Activated CD8-positive, alpha-beta T cell treated with anti-CD3 and anti-CD28 coated beads, Interleukin-2, amount 10 ng/mL, durations not matched to agents 7 days and 5 days (primary cell): ENCODE data around the gene NDST4. TPM values are rescaled to one million over a fixed set of nuclear protein-coding genes. Genes with fewer than 3 reads are reported as not detected.

ENCODE experiments used
- ATAC-seq: fragments of 150-1000 bp; cut with Tn5 transposase; one replicate; pipeline ENCODE4 v1.10.0; 2021; ENCODE audit warnings: moderate library complexity
- CTCF ChIA-PET: fragments of 350-600 bp; sonication (Branson Sonifier 250); formaldehyde crosslinking; loops from one replicate; lab custom pipeline; 2021; ENCODE audit warnings: antibody characterized with exemption; lab: Charles Lee
- POLR2A ChIA-PET: fragments of 350-600 bp; sonication (Branson Sonifier 250); formaldehyde crosslinking; loops from one replicate; lab custom pipeline; 2021; ENCODE audit warnings: antibody characterized with exemption; lab: Charles Lee
- DNase-seq: peaks from one replicate; pipeline ENCODE4 v3.0.0-alpha.2; 2020
- H3K27ac Mint-ChIP-seq: one replicate; pipeline ENCODE4 v1.8.0; 2021; ENCODE audit warnings: mild to moderate bottlenecking, mixed read lengths
- H3K27me3 Mint-ChIP-seq: one replicate; pipeline ENCODE4 v1.8.0; 2021; ENCODE audit warnings: low read depth, mixed read lengths
- H3K36me3 Mint-ChIP-seq: one replicate; pipeline ENCODE4 v1.8.0; 2021; ENCODE audit warnings: low read depth, mixed read lengths
- H3K4me1 Mint-ChIP-seq: one replicate; pipeline ENCODE4 v1.8.0; 2021; ENCODE audit warnings: low read depth, mixed read lengths
- H3K4me3 Mint-ChIP-seq: one replicate; pipeline ENCODE4 v1.8.0; 2021; ENCODE audit warnings: mild to moderate bottlenecking, mixed read lengths
- H3K9me3 Mint-ChIP-seq: one replicate; pipeline ENCODE4 v1.8.0; 2022; ENCODE audit warnings: mixed read lengths; ENCODE audit not compliant: insufficient read depth
- total RNA-seq, 2 experiments: library from RNA; stranded (reverse); gene quantifications; one replicate each; pipeline ENCODE4 v1.2.3, GENCODE V29; 2021

The NDST4 gene
- total RNA-seq, result not detected

- H3K9me3 Mint-ChIP-seq, result no peaks in the 10 kb centered on the region
- DNase-seq (no peak), ATAC-seq (no peak)
- no peaks in the 10 kb centered on the region for H3K27me3 Mint-ChIP-seq
- ChIA-PET CTCF (no interaction called here), POLR2A (no interaction called here)
- no peaks in the 10 kb centered on the region for H3K4me1 Mint-ChIP-seq
- no peak within 1 kb of the TSS for H3K27ac Mint-ChIP-seq
- no peak within 1 kb of the TSS for H3K4me3 Mint-ChIP-seq
- no peaks in the 10 kb centered on the region for H3K36me3 Mint-ChIP-seq
These were observed at the start of gene NDST4 for GRCh38 chr4:115113506-115114106. Gene NDST4, minus strand, starts transcription at chr4:115113620. Its CDS starts 36,584 bp downstream, at chr4:115077036.

GRCh38 chr4:115159141-115159540 is 45.7 kb upstream of the NDST4 start:
- no peak for ATAC-seq
- Mint-ChIP-seq H3K4me3 (no peak overlapping the region), H3K36me3 (no peaks in the 10 kb centered on the region), H3K27me3 (no peaks in the 10 kb centered on the region), H3K9me3 (no peaks in the 10 kb centered on the region), H3K4me1 (no peaks in the 10 kb centered on the region), H3K27ac (no peak overlapping the region)
- POLR2A ChIA-PET, result no interaction called here
- CTCF ChIA-PET, result no interaction called here
- no peak for DNase-seq

- no peaks in the 10 kb centered on the region for H3K27me3 Mint-ChIP-seq
- no peaks in the 10 kb centered on the region for H3K4me1 Mint-ChIP-seq
- no peak for ATAC-seq
- no peak overlapping the region for H3K27ac Mint-ChIP-seq
- no peaks in the 10 kb centered on the region for H3K9me3 Mint-ChIP-seq
- no peak overlapping the region for H3K4me3 Mint-ChIP-seq
- CTCF ChIA-PET, result no interaction called here
- no peaks in the 10 kb centered on the region for H3K36me3 Mint-ChIP-seq
- POLR2A ChIA-PET, result no interaction called here
- no peak for DNase-seq
These were observed 44.9 kb upstream of the NDST4 start for GRCh38 chr4:115158296-115158695.

- Mint-ChIP-seq H3K36me3 (no peaks in the 10 kb centered on the region), H3K4me3 (no peak overlapping the region), H3K27me3 (no peaks in the 10 kb centered on the region), H3K4me1 (no peaks in the 10 kb centered on the region), H3K9me3 (no peaks in the 10 kb centered on the region), H3K27ac (no peak overlapping the region)
- DNase-seq (no peak), ATAC-seq (no peak)
- ChIA-PET POLR2A (no interaction called here), CTCF (no interaction called here)
These were observed 41.4 kb upstream of the NDST4 start for GRCh38 chr4:115154826-115155225.

GRCh38 chr4:115152965-115153364 is 39.5 kb upstream of the NDST4 start:
- Mint-ChIP-seq H3K27me3 (no peaks in the 10 kb centered on the region), H3K9me3 (no peaks in the 10 kb centered on the region), H3K36me3 (no peaks in the 10 kb centered on the region), H3K4me1 (no peaks in the 10 kb centered on the region), H3K27ac (no peak overlapping the region), H3K4me3 (no peak overlapping the region)
- no peak for ATAC-seq
- ChIA-PET POLR2A (no interaction called here), CTCF (no interaction called here)
- DNase-seq, result no peak

- no peaks in the 10 kb centered on the region for H3K36me3 Mint-ChIP-seq
- H3K4me1 Mint-ChIP-seq, result no peaks in the 10 kb centered on the region
- DNase-seq (no peak), ATAC-seq (no peak)
- POLR2A ChIA-PET, result no interaction called here
- no peaks in the 10 kb centered on the region for H3K27me3 Mint-ChIP-seq
- H3K4me3 Mint-ChIP-seq, result no peak overlapping the region
- CTCF ChIA-PET, result no interaction called here
- H3K27ac Mint-ChIP-seq, result no peak overlapping the region
- H3K9me3 Mint-ChIP-seq, result no peaks in the 10 kb centered on the region
These were observed 38.7 kb upstream of the NDST4 start for GRCh38 chr4:115152081-115152480.

GRCh38 chr4:115149106-115149505 is 35.7 kb upstream of the NDST4 start:
- H3K4me1 Mint-ChIP-seq, result no peaks in the 10 kb centered on the region
- H3K4me3 Mint-ChIP-seq, result no peak overlapping the region
- no peak for DNase-seq
- ChIA-PET CTCF (no interaction called here), POLR2A (no interaction called here)
- H3K27ac Mint-ChIP-seq, result no peak overlapping the region
- no peaks in the 10 kb centered on the region for H3K36me3 Mint-ChIP-seq
- no peak for ATAC-seq
- no peaks in the 10 kb centered on the region for H3K9me3 Mint-ChIP-seq
- no peaks in the 10 kb centered on the region for H3K27me3 Mint-ChIP-seq

- Mint-ChIP-seq H3K27me3 (no peaks in the 10 kb centered on the region), H3K36me3 (no peaks in the 10 kb centered on the region), H3K4me1 (no peaks in the 10 kb centered on the region), H3K4me3 (no peak overlapping the region), H3K27ac (no peak overlapping the region), H3K9me3 (no peaks in the 10 kb centered on the region)
- POLR2A ChIA-PET, result no interaction called here
- CTCF ChIA-PET, result no interaction called here
- no peak for DNase-seq
- ATAC-seq, result no peak
These were observed 32.2 kb upstream of the NDST4 start for GRCh38 chr4:115145393-115146160.

GRCh38 chr4:115128037-115128436 is 14.6 kb upstream of the NDST4 start:
- H3K27me3 Mint-ChIP-seq, result no peaks in the 10 kb centered on the region
- DNase-seq (no peak), ATAC-seq (no peak)
- POLR2A ChIA-PET, result no interaction called here
- H3K4me1 Mint-ChIP-seq, result no peaks in the 10 kb centered on the region
- H3K4me3 Mint-ChIP-seq, result no peak overlapping the region
- no peaks in the 10 kb centered on the region for H3K9me3 Mint-ChIP-seq
- no peaks in the 10 kb centered on the region for H3K36me3 Mint-ChIP-seq
- CTCF ChIA-PET, result no interaction called here
- no peak overlapping the region for H3K27ac Mint-ChIP-seq

GRCh38 chr4:115126491-115126890 is 13.1 kb upstream of the NDST4 start:
- CTCF ChIA-PET, result no interaction called here
- no peak overlapping the region for H3K27ac Mint-ChIP-seq

GRCh38 chr4:115121351-115122043 is 8.1 kb upstream of the NDST4 start:
- Mint-ChIP-seq H3K36me3 (no peaks in the 10 kb centered on the region), H3K27ac (no peak overlapping the region), H3K9me3 (no peaks in the 10 kb centered on the region), H3K27me3 (no peaks in the 10 kb centered on the region), H3K4me1 (no peaks in the 10 kb centered on the region), H3K4me3 (no peak overlapping the region)
- ChIA-PET CTCF (no interaction called here), POLR2A (no interaction called here)
- ATAC-seq (no peak), DNase-seq (no peak)

More at GRCh38 chr4:115126491-115126890, 13.1 kb upstream of the NDST4 start:
- Mint-ChIP-seq H3K36me3 (no peaks in the 10 kb centered on the region), H3K9me3 (no peaks in the 10 kb centered on the region), H3K4me3 (no peak overlapping the region), H3K4me1 (no peaks in the 10 kb centered on the region), H3K27me3 (no peaks in the 10 kb centered on the region)
- ATAC-seq, result no peak
- no peak for DNase-seq
- POLR2A ChIA-PET, result no interaction called here

- Mint-ChIP-seq H3K27me3 (no peaks in the 10 kb centered on the region), H3K4me3 (no peak overlapping the region), H3K4me1 (no peaks in the 10 kb centered on the region), H3K36me3 (no peaks in the 10 kb centered on the region), H3K9me3 (no peaks in the 10 kb centered on the region), H3K27ac (no peak overlapping the region)
- POLR2A ChIA-PET, result no interaction called here
- ATAC-seq (no peak), DNase-seq (no peak)
- CTCF ChIA-PET, result no interaction called here
These were observed 6.5 kb upstream of the NDST4 start for GRCh38 chr4:115119804-115120352.
